OCI-LY7 (cell line): ENCODE data around the gene AFG3L2.

Experiments used
- CTCF ChIP-seq: fragments of 200-600 bp; sonication (generic); conservative IDR thresholded peaks from 2 replicates; pipeline ENCODE4 v1.5.1; 2014; ENCODE audit warnings: mild to moderate bottlenecking, antibody characterized with exemption, low read length, moderate library complexity, mixed read lengths
- EZH2phosphoT487 ChIP-seq: fragments of 200-600 bp; sonication (generic); IDR thresholded peaks from 2 replicates; pipeline ENCODE4 v1.6.1; 2018; ENCODE audit warnings: low read depth, borderline replicate concordance, mild to moderate bottlenecking, mixed run types, antibody characterized with exemption, low read length, moderate library complexity, mixed read lengths

- no peak for TF ChIP-seq CTCF
- no peak for TF ChIP-seq EZH2phosphoT487
These were observed 41.5 kb downstream of the AFG3L2 start for GRCh38 chr18:12335503-12335902.
